ENCODE data around the gene PAPSS1. TPM values are rescaled to one million over a fixed set of nuclear protein-coding genes. Genes with fewer than 3 reads are reported as not detected.

The PAPSS1 gene
- total RNA-seq, 6 experiments from 2014 or later, result 3.7 to 7.6 (median 6.8) TPM

GRCh38 chr4:107586371-107586770 lies 133.7 kb downstream of the PAPSS1 start:
- DNase-seq (no peak), ATAC-seq (no peak)
- Histone ChIP-seq H3K36me3 (no peaks in the 10 kb centered on the region), H3K27me3 (no peaks in the 10 kb centered on the region), H3K4me1 (no peaks in the 10 kb centered on the region), H3K4me3 (no peak overlapping the region), H3K9me3 (peaks cover 0 to 12% (median 0%) of the 10 kb centered on the region in 4 donors), H3K27ac (no peak overlapping the region)
- TF ChIP-seq POLR2A (IDR thresholded peaks at IDR 0.05) (no peak), CTCF (IDR thresholded peaks at IDR 0.05) (no peak)
- intact Hi-C loops (cut with DNase I), result no loop called here
- 50% methylated on average over 4 of the region's 4 CpGs for WGBS (ENCODE audit: insufficient coverage, low coverage, low lambda C conversion rate, missing lambda C conversion rate)

GRCh38 chr4:107579099-107579498 lies 140.9 kb downstream of the PAPSS1 start:
- intact Hi-C loops (cut with DNase I), result no loop called here
- DNase-seq, result no peak
- TF ChIP-seq POLR2A (IDR thresholded peaks at IDR 0.05) (no peak), CTCF (IDR thresholded peaks at IDR 0.05) (no peak)
- ATAC-seq, result no peak
- no peaks in the 10 kb centered on the region for H3K27me3 ChIP-seq
- no peaks in the 10 kb centered on the region for H3K4me1 ChIP-seq
- H3K9me3 ChIP-seq, result no peaks in the 10 kb centered on the region
- 82% methylated on average over 4 of the region's 13 CpGs for WGBS (ENCODE audit: insufficient coverage, low coverage, low lambda C conversion rate, missing lambda C conversion rate)
- no peak overlapping the region for H3K4me3 ChIP-seq
- H3K36me3 ChIP-seq, result no peaks in the 10 kb centered on the region
- no peak overlapping the region for H3K27ac ChIP-seq

- WGBS (ENCODE audit: insufficient coverage, low coverage, low lambda C conversion rate, missing lambda C conversion rate), result 85% methylated on average over 2 of the region's 2 CpGs
- no peak overlapping the region for H3K27ac ChIP-seq
- no peaks in the 10 kb centered on the region for H3K36me3 ChIP-seq
- no peak overlapping the region for H3K4me3 ChIP-seq
- TF ChIP-seq POLR2A (IDR thresholded peaks at IDR 0.05) (no peak), CTCF (IDR thresholded peaks at IDR 0.05) (no peak)
- ATAC-seq, result no peak
- no peaks in the 10 kb centered on the region for H3K9me3 ChIP-seq
- H3K4me1 ChIP-seq, result no peaks in the 10 kb centered on the region
- DNase-seq, result no peak
- intact Hi-C loops (cut with DNase I), result no loop called here
- H3K27me3 ChIP-seq, result no peaks in the 10 kb centered on the region
Observed at GRCh38 chr4:107578321-107578720, 141.7 kb downstream of the PAPSS1 start.

GRCh38 chr4:107577743-107578142 lies 142.3 kb downstream of the PAPSS1 start:
- intact Hi-C loops (cut with DNase I), result no loop called here
- Histone ChIP-seq H3K27me3 (no peaks in the 10 kb centered on the region), H3K4me3 (no peak overlapping the region), H3K9me3 (no peaks in the 10 kb centered on the region), H3K27ac (no peak overlapping the region), H3K36me3 (no peaks in the 10 kb centered on the region), H3K4me1 (no peaks in the 10 kb centered on the region)
- DNase-seq (no peak), ATAC-seq (no peak)
- WGBS (ENCODE audit: insufficient coverage, low coverage, low lambda C conversion rate, missing lambda C conversion rate), result 69% methylated on average over 3 of the region's 3 CpGs
- TF ChIP-seq POLR2A (IDR thresholded peaks at IDR 0.05) (no peak), CTCF (IDR thresholded peaks at IDR 0.05) (no peak)

GRCh38 chr4:107575243-107575642 lies 144.8 kb downstream of the PAPSS1 start:
- ATAC-seq, result no peak
- Histone ChIP-seq H3K4me1 (no peaks in the 10 kb centered on the region), H3K27ac (no peak overlapping the region), H3K4me3 (no peak overlapping the region), H3K27me3 (no peaks in the 10 kb centered on the region), H3K9me3 (no peaks in the 10 kb centered on the region), H3K36me3 (no peaks in the 10 kb centered on the region)
- DNase-seq, result no peak
- intact Hi-C loops (cut with DNase I), result no loop called here
- 84% methylated on average over 9 of the region's 10 CpGs for WGBS (ENCODE audit: insufficient coverage, low coverage, low lambda C conversion rate, missing lambda C conversion rate)
- TF ChIP-seq CTCF (IDR thresholded peaks at IDR 0.05) (no peak), POLR2A (IDR thresholded peaks at IDR 0.05) (no peak)

Data from right lobe of liver (tissue), 6 donors.